ENCODE measurements around the gene UBA52. TPM values are rescaled to one million over a fixed set of nuclear protein-coding genes. Genes with fewer than 3 reads are reported as not detected.
A peak's percentile ranks its signal among the peaks of the same experiment; 100 is the strongest.
"Not testable (repeated sequence)": the region's sequence is repeated elsewhere in the genome, so short reads cannot be mapped to it uniquely, and the experiment has no call there.

Gene UBA52
- total RNA-seq, 1 experiment from 2014 or later, result 1,276 TPM

DNA sequence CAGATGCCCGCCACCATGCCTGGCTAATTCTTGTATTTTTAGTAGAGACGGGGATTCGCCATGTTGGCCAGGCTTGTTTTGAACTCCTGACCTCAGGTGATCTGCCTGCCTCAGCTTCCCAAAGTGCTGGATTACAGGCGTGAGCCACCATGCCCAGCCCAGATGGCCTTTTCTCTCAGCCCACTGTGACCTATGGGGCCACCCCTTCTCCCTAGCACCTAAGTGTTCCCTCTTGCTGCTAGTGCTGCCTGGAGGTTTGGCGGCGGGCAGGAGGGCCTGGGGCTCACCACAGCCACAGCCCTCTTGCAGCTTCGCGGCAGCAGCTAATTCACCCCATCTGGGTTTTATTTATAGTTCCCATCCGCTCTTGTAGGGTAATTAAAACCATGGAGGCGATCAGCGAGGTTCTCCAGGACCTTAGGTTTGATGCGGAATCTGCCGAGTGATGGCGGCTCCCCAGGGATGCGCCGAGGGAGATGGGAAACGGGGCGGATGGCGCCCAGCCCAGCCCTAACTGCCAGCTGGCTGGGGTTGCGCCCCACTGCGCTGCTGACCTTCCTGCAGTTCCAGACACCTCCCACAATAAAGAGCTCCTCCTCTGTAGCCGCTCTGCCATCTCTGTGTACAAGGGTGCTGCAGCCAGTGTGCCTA lies 20.2 kb downstream of the UBA52 start:
- BruUV-seq (replicated peaks), result no TSS peak
- H3K27me3 ChIP-seq (replicated peaks; ENCODE audit: control insufficient read depth, insufficient read depth, low read length), result no peaks in the 10 kb centered on the region
- ChIA-PET POLR2A (no interaction called here), CTCF (no interaction called here)
- intact Hi-C loops (cut with micrococcal nuclease; ENCODE audit: unreplicated experiment), result no loop called here
- H3K4me3 ChIP-seq (ENCODE audit: low read depth, low read length), result no peak overlapping the region
- H3K4me1 ChIP-seq, result peaks cover 4% of the 10 kb centered on the region; the same call in 1 of the 2 replicates
- H3K36me3 ChIP-seq (ENCODE audit: control insufficient read depth, insufficient read depth, low read length), result no peaks in the 10 kb centered on the region
- H3K27me3 Mint-ChIP-seq (ENCODE audit: insufficient read depth, unreplicated experiment), result no peaks in the 10 kb centered on the region
- peaks cover 14% of the 10 kb centered on the region for H3K4me1 Mint-ChIP-seq (ENCODE audit: low read depth, unreplicated experiment)
- H3K4me3 Mint-ChIP-seq (ENCODE audit: unreplicated experiment), result peak overlapping the region; percentile 82
- TF ChIP-seq, protein P1, sequence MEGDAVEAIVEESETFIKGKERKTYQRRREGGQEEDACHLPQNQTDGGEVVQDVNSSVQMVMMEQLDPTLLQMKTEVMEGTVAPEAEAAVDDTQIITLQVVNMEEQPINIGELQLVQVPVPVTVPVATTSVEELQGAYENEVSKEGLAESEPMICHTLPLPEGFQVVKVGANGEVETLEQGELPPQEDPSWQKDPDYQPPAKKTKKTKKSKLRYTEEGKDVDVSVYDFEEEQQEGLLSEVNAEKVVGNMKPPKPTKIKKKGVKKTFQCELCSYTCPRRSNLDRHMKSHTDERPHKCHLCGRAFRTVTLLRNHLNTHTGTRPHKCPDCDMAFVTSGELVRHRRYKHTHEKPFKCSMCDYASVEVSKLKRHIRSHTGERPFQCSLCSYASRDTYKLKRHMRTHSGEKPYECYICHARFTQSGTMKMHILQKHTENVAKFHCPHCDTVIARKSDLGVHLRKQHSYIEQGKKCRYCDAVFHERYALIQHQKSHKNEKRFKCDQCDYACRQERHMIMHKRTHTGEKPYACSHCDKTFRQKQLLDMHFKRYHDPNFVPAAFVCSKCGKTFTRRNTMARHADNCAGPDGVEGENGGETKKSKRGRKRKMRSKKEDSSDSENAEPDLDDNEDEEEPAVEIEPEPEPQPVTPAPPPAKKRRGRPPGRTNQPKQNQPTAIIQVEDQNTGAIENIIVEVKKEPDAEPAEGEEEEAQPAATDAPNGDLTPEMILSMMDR (IDR thresholded peaks at IDR 0.05; ENCODE audit: insufficient read depth in 1 of 2, low read depth in 1 of 2, low read length in 1 of 2, severe bottlenecking in 1 of 2, unreplicated experiment in 1 of 2), result no peak
- no peak for DNase-seq
- H3K9me3 ChIP-seq, result no peaks in the 10 kb centered on the region
- H3K27ac Mint-ChIP-seq (ENCODE audit: unreplicated experiment), result no peak overlapping the region
- peaks cover 18% of the 10 kb centered on the region for H3K36me3 Mint-ChIP-seq (ENCODE audit: insufficient read depth, unreplicated experiment)
- no peaks in the 10 kb centered on the region for H3K9me3 Mint-ChIP-seq (ENCODE audit: unreplicated experiment)

DNA sequence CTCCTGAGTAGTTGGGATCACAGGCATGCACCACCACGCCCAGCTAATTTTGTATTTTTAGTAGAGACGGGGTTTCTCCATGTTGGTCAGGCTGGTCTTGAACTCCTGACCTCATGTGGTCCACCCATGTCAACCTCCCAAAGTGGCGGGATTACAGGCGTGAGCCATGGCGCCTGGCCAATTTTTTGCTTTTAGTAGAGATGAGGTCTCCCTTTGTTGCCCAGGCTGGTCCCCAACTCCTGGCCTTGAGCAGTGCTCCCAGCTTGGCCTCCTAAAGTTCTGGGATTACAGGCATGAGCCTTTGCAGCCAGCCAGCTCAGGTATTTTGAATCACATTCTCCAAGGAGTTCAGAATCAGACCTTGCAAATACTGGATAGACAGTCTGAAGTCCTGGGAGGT lies 21.1 kb downstream of the UBA52 start:
- CTCF ChIA-PET, result interaction anchor here (0.7 kb wide), 1 partner anchor 79 kb away, joined by 3 read pairs; no protein-coding TSS in a partner anchor
- H3K27me3 ChIP-seq (replicated peaks; ENCODE audit: control insufficient read depth, insufficient read depth, low read length); DNase-seq; H3K9me3 ChIP-seq; H3K27me3 Mint-ChIP-seq (ENCODE audit: insufficient read depth, unreplicated experiment); H3K4me3 ChIP-seq (ENCODE audit: low read depth, low read length); BruUV-seq (replicated peaks); H3K4me3 Mint-ChIP-seq (ENCODE audit: unreplicated experiment); H3K9me3 Mint-ChIP-seq (ENCODE audit: unreplicated experiment); H3K27ac Mint-ChIP-seq (ENCODE audit: unreplicated experiment); H3K36me3 ChIP-seq (ENCODE audit: control insufficient read depth, insufficient read depth, low read length); POLR2A ChIA-PET; H3K4me1 ChIP-seq: not testable (repeated sequence)
- intact Hi-C loops (cut with micrococcal nuclease; ENCODE audit: unreplicated experiment), result loop anchor here (1.0 kb wide), 1 partner anchor 14 kb away; the partner anchor contains the start of gene CRLF1
- H3K36me3 Mint-ChIP-seq (ENCODE audit: insufficient read depth, unreplicated experiment), result peaks cover 16% of the 10 kb centered on the region
- H3K4me1 Mint-ChIP-seq (ENCODE audit: low read depth, unreplicated experiment), result peaks cover 12% of the 10 kb centered on the region

DNA sequence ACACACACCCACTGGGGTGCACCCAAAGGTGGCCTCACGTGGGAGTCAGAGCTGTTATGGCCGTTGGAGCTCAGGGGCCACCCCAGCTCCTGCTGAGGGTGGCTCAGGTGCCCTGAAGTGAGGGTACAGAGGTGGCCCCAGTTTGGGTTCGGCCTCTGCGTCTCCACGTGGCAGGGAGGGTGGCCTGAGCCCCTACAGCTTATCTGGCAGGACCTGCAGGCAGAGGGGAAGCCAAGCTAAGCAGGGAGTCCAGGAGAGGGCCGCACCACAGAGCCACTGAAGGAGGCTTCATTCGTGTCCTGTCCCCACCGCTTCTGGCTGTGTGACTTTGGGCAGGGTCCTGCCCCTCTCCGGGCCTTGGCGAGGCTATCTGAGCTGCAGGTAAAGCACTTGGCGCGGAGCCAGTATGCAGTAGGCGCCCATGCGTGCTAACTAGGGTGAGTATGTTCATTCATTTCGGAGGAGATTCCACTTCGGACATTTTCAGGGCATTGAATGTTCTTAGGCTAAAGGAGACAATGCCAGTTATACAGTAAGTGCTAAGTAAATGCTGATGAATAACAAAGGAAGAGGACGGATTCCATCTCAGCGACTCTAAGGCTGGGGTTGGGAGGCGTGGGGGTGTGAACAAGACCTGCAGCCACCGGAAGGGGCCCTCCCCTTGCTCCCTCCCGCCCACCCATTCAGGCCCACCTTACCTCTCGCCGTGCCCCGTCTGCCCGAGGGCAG lies 21.9 kb downstream of the UBA52 start:
- H3K4me1 Mint-ChIP-seq (ENCODE audit: low read depth, unreplicated experiment), result peaks cover 7% of the 10 kb centered on the region
- no peak for DNase-seq
- intact Hi-C loops (cut with micrococcal nuclease; ENCODE audit: unreplicated experiment), result loop anchor here (1.0 kb wide), 2 partner anchors 13 to 79 kb away; partner anchors contain the start of gene CRLF1
- H3K36me3 ChIP-seq (ENCODE audit: control insufficient read depth, insufficient read depth, low read length), result no peaks in the 10 kb centered on the region
- peaks cover 10% of the 10 kb centered on the region for H3K36me3 Mint-ChIP-seq (ENCODE audit: insufficient read depth, unreplicated experiment)
- no peaks in the 10 kb centered on the region for H3K27me3 Mint-ChIP-seq (ENCODE audit: insufficient read depth, unreplicated experiment)
- peak overlapping the region; percentile 58 for H3K4me3 Mint-ChIP-seq (ENCODE audit: unreplicated experiment)
- no TSS peak for BruUV-seq (replicated peaks)
- CTCF ChIA-PET, result interaction anchor here (0.5 to 1.2 kb wide), 11 partner anchors 23 to 253 kb away, joined by 3 to 17 read pairs (median 4); partner anchors contain the start of gene KXD1
- TF ChIP-seq, protein P1 (IDR thresholded peaks at IDR 0.05; ENCODE audit: insufficient read depth in 1 of 2, low read depth in 1 of 2, low read length in 1 of 2, severe bottlenecking in 1 of 2, unreplicated experiment in 1 of 2), result no peak
- no peak overlapping the region for H3K27ac Mint-ChIP-seq (ENCODE audit: unreplicated experiment)
- H3K27me3 ChIP-seq (replicated peaks; ENCODE audit: control insufficient read depth, insufficient read depth, low read length), result no peaks in the 10 kb centered on the region
- H3K9me3 ChIP-seq, result no peaks in the 10 kb centered on the region
- H3K4me3 ChIP-seq (ENCODE audit: low read depth, low read length), result peak overlapping the region; percentile 42
- H3K4me1 ChIP-seq, result peaks cover 4% of the 10 kb centered on the region; the same call in 1 of the 2 replicates
- POLR2A ChIA-PET, result interaction anchor here (0.7 kb wide), 1 partner anchor 44 kb away, joined by 10 read pairs; no protein-coding TSS in a partner anchor
- H3K9me3 Mint-ChIP-seq (ENCODE audit: unreplicated experiment), result no peaks in the 10 kb centered on the region
